ENCODE data around the gene EXOC7. TPM values are rescaled to one million over a fixed set of nuclear protein-coding genes. Genes with fewer than 3 reads are reported as not detected.

EXOC7 gene
- total and polyA plus RNA-seq, 10 donors: 26.2 to 128 (median 90.8) TPM

DNA sequence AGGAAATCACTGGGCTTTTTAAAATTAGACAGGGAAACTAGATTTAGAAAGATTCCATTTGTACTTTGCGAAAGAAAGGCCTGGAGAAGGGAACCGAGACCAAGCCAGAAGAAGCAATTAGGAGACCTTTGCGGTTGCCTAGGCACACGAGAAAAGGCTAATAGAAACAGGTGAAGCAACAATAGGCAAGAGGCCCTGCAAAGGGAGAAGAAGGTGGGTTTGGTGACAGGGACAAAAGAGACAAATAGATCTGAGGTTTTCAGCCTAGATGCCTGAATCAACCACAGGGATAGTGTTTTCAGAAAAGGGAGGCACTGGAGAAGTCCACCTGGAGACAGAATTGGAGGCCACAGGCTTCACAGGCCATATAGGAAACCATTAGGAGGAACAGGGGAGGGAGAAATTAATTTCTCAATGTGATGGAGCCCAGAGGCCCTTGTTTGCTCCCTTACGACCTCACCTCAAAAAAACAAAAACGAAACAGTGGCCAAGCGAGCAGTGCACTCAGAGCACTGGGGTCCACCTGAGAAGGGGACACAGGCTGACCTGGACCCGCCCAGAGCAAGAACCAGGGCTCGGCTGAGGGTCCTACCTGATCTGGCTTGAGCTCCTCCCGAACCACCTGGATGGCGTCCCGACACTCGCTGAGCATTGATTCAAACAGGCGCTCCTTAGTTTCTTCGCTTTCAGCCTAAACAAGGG is 53.6 kb downstream of the EXOC7 start:
- no peak overlapping the region for H3K27ac ChIP-seq

GRCh38 chr17:76049239-76049638 is 54.3 kb downstream of the EXOC7 start:
- Histone ChIP-seq H3K27me3 (replicated peaks in 1 of 7) (no peaks in the 10 kb centered on the region), H3K4me1 (peaks cover 0 to 7% (median 3%) of the 10 kb centered on the region in 6 donors), H3K4me3 (no peak overlapping the region), H3K9me3 (no peaks in the 10 kb centered on the region), H3K27ac (no peak overlapping the region), H3K36me3 (peaks cover 11 to 100% (median 95%) of the 10 kb centered on the region in 6 donors)
- 87 to 99% (median 91%) methylated on average over 3 of the region's 3 CpGs for WGBS, 5 donors
- TF ChIP-seq POLR2A (IDR thresholded peaks at IDR 0.05) (no peak), POLR2AphosphoS5 (IDR thresholded peaks at IDR 0.05) (no peak), CTCF (IDR thresholded peaks at IDR 0.05 in 8 of 11, conservative IDR thresholded peaks at IDR 0.05 in 3 of 11) (no peak)
- no peak for DNase-seq
- intact Hi-C loops (cut with DNase I; ENCODE audit: low total_unique reads): no loop called here

More for the DNA sequence above, 53.6 kb downstream of the EXOC7 start:
- H3K36me3 ChIP-seq: peaks cover 8 to 100% (median 94%) of the 10 kb centered on the region in 6 donors
- no peak overlapping the region for H3K4me3 ChIP-seq
- peaks cover 0 to 8% (median 3%) of the 10 kb centered on the region in 6 donors for H3K4me1 ChIP-seq
- DNase-seq: no peak
- no peaks in the 10 kb centered on the region for H3K9me3 ChIP-seq
- no peaks in the 10 kb centered on the region for H3K27me3 ChIP-seq (replicated peaks in 1 of 7)
- intact Hi-C loops (cut with DNase I; ENCODE audit: low total_unique reads): no loop called here
- TF ChIP-seq CTCF (IDR thresholded peaks at IDR 0.05 in 8 of 11, conservative IDR thresholded peaks at IDR 0.05 in 3 of 11) (no peak), POLR2AphosphoS5 (IDR thresholded peaks at IDR 0.05) (no peak), POLR2A (IDR thresholded peaks at IDR 0.05) (no peak)
- WGBS, 5 donors: 92 to 95% (median 95%) methylated on average over 15 of the region's 15 CpGs

DNA sequence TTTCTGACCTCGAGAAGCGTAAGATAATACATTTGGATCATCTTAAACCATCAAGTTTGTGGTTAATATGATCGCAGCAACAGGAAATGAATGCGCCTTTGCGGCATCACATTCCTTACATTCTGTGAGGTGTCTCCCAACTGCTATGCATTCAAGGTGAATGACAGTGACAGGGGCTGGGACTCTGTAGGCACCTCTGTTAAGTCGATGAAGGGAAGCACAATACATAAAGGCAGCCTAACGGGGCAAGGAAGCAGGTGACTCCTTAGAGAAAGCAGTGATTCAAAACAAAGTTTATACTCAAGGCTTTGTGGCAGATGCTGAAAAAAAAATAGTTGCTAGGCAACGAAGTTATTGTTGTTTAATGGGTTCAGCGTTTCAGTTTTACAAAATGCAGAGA is 54.9 kb downstream of the EXOC7 start:
- Histone ChIP-seq H3K36me3 (peaks cover 12 to 100% (median 95%) of the 10 kb centered on the region in 6 donors), H3K27ac (no peak overlapping the region), H3K27me3 (replicated peaks in 1 of 7) (no peaks in the 10 kb centered on the region), H3K4me3 (no peak overlapping the region), H3K9me3 (no peaks in the 10 kb centered on the region), H3K4me1 (peaks cover 0 to 7% (median under 1%) of the 10 kb centered on the region in 6 donors)
- DNase-seq: no peak
- intact Hi-C loops (cut with DNase I; ENCODE audit: low total_unique reads): no loop called here
- 81 to 86% (median 83%) methylated on average over 9 of the region's 9 CpGs for WGBS, 5 donors
- TF ChIP-seq POLR2A (IDR thresholded peaks at IDR 0.05) (no peak), POLR2AphosphoS5 (IDR thresholded peaks at IDR 0.05) (no peak), CTCF (IDR thresholded peaks at IDR 0.05 in 8 of 11, conservative IDR thresholded peaks at IDR 0.05 in 3 of 11) (no peak)

DNA sequence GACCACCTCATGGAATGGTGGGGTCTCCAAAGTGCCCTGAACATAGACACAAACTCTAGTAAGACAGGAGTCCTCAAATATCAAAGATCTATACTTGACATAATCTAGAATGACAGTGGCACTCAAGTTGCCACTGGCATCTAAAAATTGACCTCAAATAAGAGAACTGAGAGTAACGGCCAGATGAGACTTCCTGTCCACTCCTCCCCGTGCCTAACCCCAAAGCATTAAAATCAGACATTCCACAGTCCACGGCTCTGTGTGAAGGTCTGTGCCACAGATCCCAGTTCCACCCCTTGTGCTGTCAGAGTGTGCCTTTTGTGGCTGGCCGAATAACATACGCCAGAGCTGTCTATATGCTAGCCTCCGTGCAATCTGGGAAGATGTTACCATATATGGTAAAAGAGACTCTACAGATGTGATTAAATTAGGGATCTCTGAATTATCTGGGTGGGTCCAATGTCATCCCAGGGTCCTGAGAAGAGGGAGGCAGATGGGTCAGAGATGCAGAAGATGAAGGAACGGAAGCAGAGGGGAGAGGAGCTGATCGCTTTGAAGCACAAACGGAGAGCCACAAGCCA is 55.5 kb downstream of the EXOC7 start:
- WGBS, 5 donors: 64 to 88% (median 79%) methylated on average over 9 of the region's 9 CpGs
- intact Hi-C loops (cut with DNase I; ENCODE audit: low total_unique reads): no loop called here
- peaks cover 12 to 100% (median 95%) of the 10 kb centered on the region in 6 donors for H3K36me3 ChIP-seq
- no peak for TF ChIP-seq POLR2A (IDR thresholded peaks at IDR 0.05)
- no peak for TF ChIP-seq CTCF (IDR thresholded peaks at IDR 0.05 in 8 of 11, conservative IDR thresholded peaks at IDR 0.05 in 3 of 11)
- TF ChIP-seq POLR2AphosphoS5 (IDR thresholded peaks at IDR 0.05): no peak
- H3K27me3 ChIP-seq (replicated peaks in 1 of 7): no peaks in the 10 kb centered on the region
- no peak for DNase-seq
- no peaks in the 10 kb centered on the region for H3K9me3 ChIP-seq
- no peak overlapping the region for H3K4me3 ChIP-seq
- H3K4me1 ChIP-seq: peaks cover 0 to 4% (median 0%) of the 10 kb centered on the region in 6 donors
- H3K27ac ChIP-seq: no peak overlapping the region
